A549 (cell line): Measurements from ENCODE around the gene DGKA. TPM values are rescaled to one million over a fixed set of nuclear protein-coding genes. Genes with fewer than 3 reads are reported as not detected.
A peak's percentile ranks its signal among the peaks of the same experiment; 100 is the strongest.
"Not testable (repeated sequence)": the region's sequence is repeated elsewhere in the genome, so short reads cannot be mapped to it uniquely, and the experiment has no call there.

Experiments
- ATAC-seq, 2 experiments: fragments of 200-7000 bp in 1 of 2; fragments of >200 bp in 1 of 2; cut with Nextera tagmentation in 1 of 2; cut with Tn5 transposase in 1 of 2; 3 replicates each; pipeline versions ENCODE4 v1.8.0 to v1.9.1; 2018 to 2020; ENCODE audit warnings: mild to moderate bottlenecking in 1 of 2, moderate library complexity in 1 of 2
- CTCF ChIA-PET: fragments of 300-600 bp; sonication (Branson Sonifier 250); formaldehyde crosslinking; extraction: SDS; loops from one replicate; lab custom pipeline; 2021; ENCODE audit warnings: antibody characterized with exemption, inconsistent platforms; lab: Yijun Ruan, JAX
- POLR2A ChIA-PET: fragments of 350-600 bp; formaldehyde crosslinking; extraction: SDS; loops from one replicate; lab custom pipeline; 2021; ENCODE audit warnings: antibody characterized with exemption, inconsistent platforms; lab: Yijun Ruan, JAX
- DNase-seq, 2 experiments: peaks; one replicate each; pipeline versions ENCODE4 v3.0.0 to v3.0.0-alpha.2; 2011 to 2016; ENCODE audit warnings: low read depth in 1 of 2, low spot score in 1 of 2
- FAIRE-seq: peaks from 2 replicates; lab custom pipeline; 2011; peaks lifted over from hg19 to GRCh38; lab: Jason Lieb, UNC
- H3K27ac ChIP-seq, 2 experiments: fragments of >200 bp; sonication (Bioruptor Twin); formaldehyde crosslinking; 3 replicates each; pipeline ENCODE4 v1.5.1; 2016 to 2017
- H3K4me1 ChIP-seq: fragments of >200 bp; sonication (Bioruptor Twin); formaldehyde crosslinking; 3 replicates; pipeline ENCODE4 v1.6.1; 2016
- H3K4me2 ChIP-seq: fragments of >200 bp; sonication (Bioruptor Twin); formaldehyde crosslinking; 3 replicates; pipeline ENCODE4 v1.6.1; 2016
- H3K4me3 ChIP-seq: fragments of >200 bp; sonication (Bioruptor Twin); formaldehyde crosslinking; 3 replicates; pipeline ENCODE4 v1.5.1; 2016
- H3K9me3 ChIP-seq: fragments of >200 bp; sonication (Bioruptor Twin); formaldehyde crosslinking; 3 replicates; pipeline ENCODE4 v1.6.1; 2016
- BHLHE40 ChIP-seq: IDR thresholded peaks from 2 replicates; pipeline ENCODE4 v1.6.1; 2012; ENCODE audit warnings: low read depth, low read length, inconsistent platforms
- CHD2 ChIP-seq: fragments of 150-350 bp; IDR thresholded peaks from 2 replicates; pipeline ENCODE4 v1.6.1; 2014; ENCODE audit warnings: low read length; ENCODE audit not compliant: partially characterized antibody
- EHMT2 ChIP-seq: fragments of 200-600 bp; sonication (generic); IDR thresholded peaks from 2 replicates; pipeline ENCODE4 v1.6.1; 2016; ENCODE audit warnings: antibody characterized with exemption, low read depth, mild to moderate bottlenecking, moderate library complexity
- ELK1 ChIP-seq: fragments of 150-350 bp; IDR thresholded peaks from 2 replicates; pipeline ENCODE4 v1.6.1; 2014; ENCODE audit warnings: low read depth, mild to moderate bottlenecking, low read length
- EP300 ChIP-seq, 2 experiments: fragments of >200 bp; sonication (Bioruptor Twin); formaldehyde crosslinking; IDR thresholded peaks; 2 replicates in 1 of 2; 3 replicates in 1 of 2; pipeline ENCODE4 v1.6.1; 2016 to 2017
- FOSL2 ChIP-seq, 2 experiments: fragments of 450-650 bp in 1 of 2; fragments of >200 bp in 1 of 2; sonication (Bioruptor Twin) in 1 of 2; formaldehyde crosslinking; IDR thresholded peaks; 2 replicates each; pipeline versions ENCODE4 v1.5.0 to v1.6.1; 2016 to 2020; ENCODE audit warnings: mild to moderate bottlenecking in 1 of 2, moderate library complexity in 1 of 2
- HDAC2 ChIP-seq: fragments of 200-600 bp; sonication (generic); IDR thresholded peaks from 2 replicates; pipeline ENCODE4 v1.6.1; 2016
- MAX ChIP-seq: IDR thresholded peaks from 2 replicates; pipeline ENCODE4 v1.6.1; 2012
- MYC ChIP-seq: IDR thresholded peaks from 2 replicates; pipeline ENCODE4 v1.6.1; 2012; ENCODE audit warnings: mild to moderate bottlenecking, inconsistent platforms, low read length, improper control_type of control experiment, borderline replicate concordance
- NPAS2 ChIP-seq: fragments of 250-450 bp; sonication (Bioruptor Pico); IDR thresholded peaks from 2 replicates; pipeline ENCODE4 v1.8.0; 2022; ENCODE audit warnings: mild to moderate bottlenecking, moderate library complexity, borderline replicate concordance
- RCOR1 ChIP-seq: fragments of 150-350 bp; IDR thresholded peaks from 2 replicates; pipeline ENCODE4 v1.6.1; 2014; ENCODE audit warnings: antibody characterized with exemption, low read length, low read depth
- RFX5 ChIP-seq: fragments of 450-650 bp; IDR thresholded peaks from 2 replicates; pipeline ENCODE4 v1.7.1; 2014; ENCODE audit warnings: antibody characterized with exemption, mild to moderate bottlenecking, moderate library complexity
- RNF2 ChIP-seq: fragments of 200-600 bp; sonication (generic); IDR thresholded peaks from 2 replicates; pipeline ENCODE4 v1.6.1; 2016; ENCODE audit warnings: low read depth, mild to moderate bottlenecking, antibody characterized with exemption, moderate library complexity, borderline replicate concordance
- SREBF2 ChIP-seq: fragments of 450-650 bp; IDR thresholded peaks from 2 replicates; pipeline ENCODE4 v1.6.1; 2014; ENCODE audit warnings: mild to moderate bottlenecking, moderate library complexity
- ZC3H11A ChIP-seq: fragments of 450-650 bp; IDR thresholded peaks from 2 replicates; pipeline ENCODE4 v1.6.1; 2014; ENCODE audit warnings: antibody characterized with exemption, mild to moderate bottlenecking
- WGBS: methylation state at CpG from one replicate; pipeline ENCODE4 v1.1.6; 2017; ENCODE audit errors: missing lambda C conversion rate; 5-methylcytosine and 5-hydroxymethylcytosine counted together
- polyA plus RNA-seq, 4 experiments: library from polyadenylated mRNA; depleted of rRNA in 3 of 4; stranded (reverse); fragments of >200 nt; fragmentation: RNase III in 1 of 4; extraction: RNeasy Plus Mini Kit Qiagen cat#74134 plus additional on column Dnase treatment in 1 of 4; gene quantifications; 2 replicates in 3 of 4; 3 replicates in 1 of 4; pipeline ENCODE4 v1.2.3, GENCODE V29; 2011 to 2017
- TF ChIP-seq, protein P1 (sequence below): fragments of >200 bp; sonication (Bioruptor Twin); formaldehyde crosslinking; IDR thresholded peaks from 3 replicates; pipeline ENCODE4 v1.6.1; 2016
- TF ChIP-seq, protein P2 (sequence below): IDR thresholded peaks from 2 replicates; pipeline ENCODE4 v1.6.1; 2012

The DGKA gene
- polyA plus RNA-seq, 2 of the 4 experiments (the other 2 are of a cell fraction) = 21.0 to 24.7 TPM

DNA sequence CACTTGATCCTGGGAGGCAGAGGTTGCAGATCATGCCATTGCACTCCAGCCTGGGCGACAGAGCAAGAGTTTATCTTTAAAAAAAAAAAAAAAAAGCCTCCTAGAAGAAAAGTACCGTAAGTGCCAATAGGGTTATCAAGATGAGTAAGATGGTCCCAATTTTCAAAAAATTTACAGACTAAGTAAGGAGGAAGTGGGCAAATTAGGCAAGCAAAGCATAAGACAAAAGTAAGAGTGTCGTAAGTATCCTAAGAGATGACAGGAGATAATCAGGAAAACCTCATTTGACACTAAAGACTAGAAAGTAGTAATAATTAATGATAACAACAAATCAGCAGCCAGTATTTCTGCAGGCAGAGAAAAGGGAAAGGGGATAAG lies 15.5 kb upstream of the DGKA start (continued):
- TF ChIP-seq, protein P1, sequence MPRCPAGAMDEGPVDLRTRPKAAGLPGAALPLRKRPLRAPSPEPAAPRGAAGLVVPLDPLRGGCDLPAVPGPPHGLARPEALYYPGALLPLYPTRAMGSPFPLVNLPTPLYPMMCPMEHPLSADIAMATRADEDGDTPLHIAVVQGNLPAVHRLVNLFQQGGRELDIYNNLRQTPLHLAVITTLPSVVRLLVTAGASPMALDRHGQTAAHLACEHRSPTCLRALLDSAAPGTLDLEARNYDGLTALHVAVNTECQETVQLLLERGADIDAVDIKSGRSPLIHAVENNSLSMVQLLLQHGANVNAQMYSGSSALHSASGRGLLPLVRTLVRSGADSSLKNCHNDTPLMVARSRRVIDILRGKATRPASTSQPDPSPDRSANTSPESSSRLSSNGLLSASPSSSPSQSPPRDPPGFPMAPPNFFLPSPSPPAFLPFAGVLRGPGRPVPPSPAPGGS = no peak
- TF ChIP-seq RCOR1 (no peak), MYC (no peak), EP300 (IDR thresholded peaks at IDR 0.05) (no peak), RNF2 (no peak), HDAC2 (no peak), NPAS2 (CRISPR knock-in tag) (no peak), RFX5 (no peak)

DNA sequence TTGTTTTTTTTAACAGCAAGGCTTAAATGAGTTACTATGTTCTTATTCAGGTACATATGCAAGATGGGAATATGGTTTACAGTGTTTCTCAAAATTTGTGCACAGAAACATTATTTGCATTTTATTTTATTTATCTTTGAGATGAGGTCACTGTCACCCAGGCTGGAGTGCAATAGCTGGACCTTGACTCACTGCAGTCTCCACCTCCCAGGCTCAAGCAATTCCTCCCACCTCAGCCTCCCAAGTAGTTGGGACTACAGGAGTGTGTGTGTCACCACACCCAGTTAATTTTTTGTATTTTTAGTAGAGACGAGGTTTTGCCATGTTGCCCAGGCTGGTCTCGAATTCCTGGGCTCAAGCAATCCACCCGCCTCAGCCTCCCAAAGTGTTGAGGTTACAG lies 11.9 kb upstream of the DGKA start:
- POLR2A ChIA-PET; FAIRE-seq; H3K4me3 ChIP-seq; H3K9me3 ChIP-seq; TF ChIP-seq FOSL2 (IDR thresholded peaks at IDR 0.05): not testable (repeated sequence)
- CTCF ChIA-PET = interaction anchor here (5.1 kb wide), 1 partner anchor 21 kb away, joined by 24 read pairs; no protein-coding TSS in a partner anchor
- peak; percentile 32; the same call in 1 of the 2 replicates for TF ChIP-seq FOSL2 (CRISPR knock-in tag; IDR thresholded peaks at IDR 0.05)
- DNase-seq = peak in 1 of 2 experiments; percentile 72
- Histone ChIP-seq H3K27ac (peak overlapping the region; percentile 46 to 72; a peak in 4 of 6 replicates), H3K4me2 (peak overlapping the region; percentile 56), H3K4me1 (peaks cover 28% of the 10 kb centered on the region)
- WGBS = 49% methylated on average over 3 of the region's 3 CpGs
- peak; percentile 86 to 88 for ATAC-seq

DNA sequence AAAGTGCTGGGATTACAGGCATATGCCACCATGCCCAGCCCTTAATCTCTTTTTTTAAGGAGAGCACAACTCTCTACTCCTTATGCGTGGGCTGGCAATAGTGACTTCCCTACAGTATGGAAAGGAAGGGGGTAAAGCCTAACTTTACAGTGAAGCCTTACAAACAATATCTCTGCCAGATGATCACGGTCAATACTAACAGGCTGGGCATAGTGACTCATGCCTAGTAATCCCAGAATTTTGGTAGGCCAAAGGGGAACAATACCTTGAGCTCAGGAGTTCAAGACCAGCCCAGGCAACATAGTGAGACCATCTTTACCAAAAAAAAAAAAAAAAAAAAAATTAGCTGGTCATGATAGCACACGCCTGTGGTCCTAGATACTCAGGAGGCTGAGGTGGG lies 8.8 kb upstream of the DGKA start:
- no peak for DNase-seq
- 85% methylated on average over 3 of the region's 3 CpGs for WGBS
- H3K9me3 ChIP-seq = no peaks in the 10 kb centered on the region
- H3K4me1 ChIP-seq = peaks cover 26% of the 10 kb centered on the region
- ChIA-PET CTCF (interaction anchor here (1.8 to 7.7 kb wide), 2 partner anchors 9 to 15 kb away, joined by 4 to 84 read pairs; partner anchors contain the start of gene DGKA), POLR2A (no interaction called here)
- H3K4me3 ChIP-seq = no peak overlapping the region
- TF ChIP-seq, protein P2, sequence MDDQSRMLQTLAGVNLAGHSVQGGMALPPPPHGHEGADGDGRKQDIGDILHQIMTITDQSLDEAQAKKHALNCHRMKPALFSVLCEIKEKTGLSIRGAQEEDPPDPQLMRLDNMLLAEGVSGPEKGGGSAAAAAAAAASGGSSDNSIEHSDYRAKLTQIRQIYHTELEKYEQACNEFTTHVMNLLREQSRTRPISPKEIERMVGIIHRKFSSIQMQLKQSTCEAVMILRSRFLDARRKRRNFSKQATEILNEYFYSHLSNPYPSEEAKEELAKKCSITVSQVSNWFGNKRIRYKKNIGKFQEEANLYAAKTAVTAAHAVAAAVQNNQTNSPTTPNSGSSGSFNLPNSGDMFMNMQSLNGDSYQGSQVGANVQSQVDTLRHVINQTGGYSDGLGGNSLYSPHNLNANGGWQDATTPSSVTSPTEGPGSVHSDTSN = no peak
- TF ChIP-seq CHD2 (no peak), SREBF2 (no peak), ZC3H11A (no peak), BHLHE40 (no peak), ELK1 (no peak), HDAC2 (no peak), MAX (no peak), EHMT2 (no peak), EP300 (IDR thresholded peaks at IDR 0.05) (no peak), NPAS2 (CRISPR knock-in tag) (no peak)
- TF ChIP-seq, all 56 proteins: peak for 0
- ATAC-seq (no peak), FAIRE-seq (no peak)
- Histone ChIP-seq H3K27ac (no peak overlapping the region), H3K4me2 (no peak overlapping the region)

- ATAC-seq; H3K9me3 ChIP-seq; DNase-seq; H3K4me2 ChIP-seq; H3K4me3 ChIP-seq; FAIRE-seq; H3K27ac ChIP-seq; POLR2A ChIA-PET; TF ChIP-seq FOSL2 (IDR thresholded peaks at IDR 0.05): not testable (repeated sequence)
- peak; percentile 14; the same call in 1 of the 2 replicates for TF ChIP-seq FOSL2 (CRISPR knock-in tag; IDR thresholded peaks at IDR 0.05)
- 92% methylated on average over 9 of the region's 9 CpGs for WGBS
- CTCF ChIA-PET = interaction anchor here (0.7 to 7.7 kb wide), 3 partner anchors 14 to 653 kb away, joined by 3 to 84 read pairs (median 36); partner anchors contain the start of gene DNAJC14
- peaks cover 30% of the 10 kb centered on the region for H3K4me1 ChIP-seq
These were observed 7.3 kb upstream of the DGKA start for GRCh38 chr12:55923648-55924047.
